SU-DHL-6 (cell line): Measurements from ENCODE around the gene DENND5A.

Source experiments
- H2AFZ ChIP-seq: fragments of 200-600 bp; sonication (generic); 2 replicates; pipeline ENCODE4 v1.6.1; 2014; ENCODE audit warnings: low read depth, mild to moderate bottlenecking, moderate library complexity, mixed read lengths, antibody characterized with exemption, low read length; ENCODE audit not compliant: severe bottlenecking
- H3F3A ChIP-seq: fragments of 200-600 bp; shearing (Covaris generic); 2 replicates; pipeline ENCODE4 v1.6.0; 2016; ENCODE audit warnings: antibody characterized with exemption, mild to moderate bottlenecking; ENCODE audit not compliant: insufficient read depth
- H3K27ac ChIP-seq: fragments of 200-600 bp; sonication (generic); 2 replicates; pipeline ENCODE4 v1.5.1; 2016; ENCODE audit warnings: low read depth, mild to moderate bottlenecking, low read length, moderate library complexity, mixed read lengths
- H3K27me3 ChIP-seq: fragments of 200-600 bp; sonication (generic), shearing (Covaris generic); 2 replicates; pipeline ENCODE4 v1.6.0; 2014; ENCODE audit warnings: mild to moderate bottlenecking, low read length
- H3K36me3 ChIP-seq: fragments of 200-600 bp; sonication (generic); 2 replicates; pipeline ENCODE4 v1.6.1; 2014; ENCODE audit warnings: mild to moderate bottlenecking, low read length, mixed read lengths
- H3K4me2 ChIP-seq: fragments of 300-600, 200-600 bp; shearing (Covaris generic), sonication (generic); 2 replicates; pipeline ENCODE4 v1.6.0; 2014; ENCODE audit warnings: low read length, low read depth, mild to moderate bottlenecking; ENCODE audit not compliant: poor library complexity, severe bottlenecking
- H3K4me3 ChIP-seq: fragments of 200-600 bp; sonication (generic); 2 replicates; pipeline ENCODE4 v1.5.1; 2014; ENCODE audit warnings: antibody characterized with exemption, low read length, mild to moderate bottlenecking, mixed read lengths; ENCODE audit not compliant: insufficient read depth, poor library complexity, severe bottlenecking
- H3K79me2 ChIP-seq: fragments of 200-600 bp; sonication (generic); 2 replicates; pipeline ENCODE4 v1.6.1; 2014; ENCODE audit warnings: mild to moderate bottlenecking, low read length, moderate library complexity; ENCODE audit not compliant: insufficient read depth
- H3K9ac ChIP-seq: fragments of 200-600 bp; sonication (generic); 2 replicates; pipeline ENCODE4 v1.7.0; 2014; ENCODE audit warnings: mild to moderate bottlenecking, low read length
- H3K9me2 ChIP-seq: fragments of 200-600 bp; sonication (generic); replicated peaks from 2 replicates; pipeline ENCODE4 v1.6.1; 2014; ENCODE audit warnings: low read length; ENCODE audit not compliant: insufficient read depth
- H3K9me3 ChIP-seq: fragments of 200-600 bp; sonication (generic); 2 replicates; pipeline ENCODE4 v1.6.1; 2014; ENCODE audit warnings: low read length, mixed read lengths; ENCODE audit not compliant: insufficient read depth
- H4K20me1 ChIP-seq: fragments of 200-600 bp; sonication (generic); 2 replicates; pipeline ENCODE4 v1.6.1; 2014; ENCODE audit warnings: low read depth, mild to moderate bottlenecking, antibody characterized with exemption, low read length, moderate library complexity, mixed read lengths
- CTCF ChIP-seq: fragments of 200-600 bp; sonication (generic); IDR thresholded peaks from one replicate; pipeline ENCODE4 v1.5.1; 2017; ENCODE audit warnings: antibody characterized with exemption, mild to moderate bottlenecking, low read length, moderate library complexity; ENCODE audit not compliant: insufficient read depth, poor library complexity, severe bottlenecking
- EZH2phosphoT487 ChIP-seq: fragments of 200-600 bp; sonication (generic), shearing (Covaris generic); conservative IDR thresholded peaks from 2 replicates; pipeline ENCODE4 v1.6.1; 2018; ENCODE audit warnings: mild to moderate bottlenecking, antibody characterized with exemption, low read length, moderate library complexity, mixed read lengths

DENND5A gene

DNA sequence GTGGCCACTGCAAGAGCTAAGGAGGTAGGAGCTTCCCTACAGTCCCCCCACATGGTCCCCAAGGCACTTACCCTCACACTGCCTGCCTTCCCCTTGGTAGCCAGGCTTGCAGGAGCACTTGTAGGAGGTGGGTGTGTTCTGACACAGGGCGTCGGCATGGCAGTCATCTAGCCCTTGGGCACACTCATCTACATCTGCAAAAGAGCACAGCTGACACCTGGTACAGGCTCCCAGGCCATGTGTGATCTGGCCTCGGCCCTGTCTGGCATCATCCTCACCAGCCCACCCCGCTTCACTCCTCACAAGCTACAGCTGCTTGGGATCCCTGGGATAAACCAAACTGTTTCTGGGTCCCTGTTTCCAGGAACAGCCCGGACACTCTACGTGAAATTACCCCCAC lies 175.5 kb downstream of the DENND5A start:
- H3K9me2 ChIP-seq = no peaks in the 10 kb centered on the region

DNA sequence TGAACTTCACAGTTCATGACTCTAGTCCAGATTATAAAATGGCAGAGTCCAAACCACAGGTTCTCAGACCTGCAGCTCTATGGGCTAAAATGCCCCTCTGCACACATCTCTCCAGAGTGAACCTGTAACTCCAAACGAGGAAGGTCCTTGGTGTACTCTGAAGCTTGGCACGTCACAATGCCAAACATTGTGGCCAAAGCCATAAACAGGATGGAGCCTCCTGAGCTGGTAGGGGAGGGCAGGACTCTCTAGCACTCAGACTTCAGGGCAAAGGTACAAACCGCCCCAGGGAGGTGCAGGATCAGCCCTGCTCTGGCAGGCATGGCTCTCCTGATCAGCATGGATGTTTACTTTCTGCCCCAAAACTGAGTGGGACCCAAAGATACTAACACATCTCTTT lies 176.1 kb downstream of the DENND5A start:
- Histone ChIP-seq H3K9ac (no peak overlapping the region), H3F3A (no peaks in the 10 kb centered on the region), H3K27ac (no peak overlapping the region), H3K79me2 (no peaks in the 10 kb centered on the region), H2AFZ (no peak overlapping the region), H3K9me3 (no peaks in the 10 kb centered on the region), H3K4me2 (no peak overlapping the region), H3K4me3 (no peak overlapping the region), H3K36me3 (no peaks in the 10 kb centered on the region), H3K9me2 (no peaks in the 10 kb centered on the region), H3K27me3 (0 out of 2 replicates have a peak, but pooled peaks cover 4% of the 10 kb centered on the region), H4K20me1 (no peaks in the 10 kb centered on the region)
- TF ChIP-seq EZH2phosphoT487 (no peak), CTCF (no peak)

More for the DNA sequence above, 175.5 kb downstream of the DENND5A start:
- no peak overlapping the region for H3K4me2 ChIP-seq
- H3K27ac ChIP-seq = no peak overlapping the region
- H3K27me3 ChIP-seq = 0 out of 2 replicates have a peak, but pooled peaks cover 4% of the 10 kb centered on the region
- no peaks in the 10 kb centered on the region for H3F3A ChIP-seq
- H3K9me3 ChIP-seq = no peaks in the 10 kb centered on the region
- no peak overlapping the region for H2AFZ ChIP-seq
- no peak overlapping the region for H3K9ac ChIP-seq
- no peaks in the 10 kb centered on the region for H4K20me1 ChIP-seq
- no peak overlapping the region for H3K4me3 ChIP-seq
- no peak for TF ChIP-seq CTCF
- TF ChIP-seq EZH2phosphoT487 = no peak
- H3K79me2 ChIP-seq = no peaks in the 10 kb centered on the region
- no peaks in the 10 kb centered on the region for H3K36me3 ChIP-seq
